Vagina (tissue), 2 donors: ENCODE measurements around the gene TRIM59. TPM values are rescaled to one million over a fixed set of nuclear protein-coding genes. Genes with fewer than 3 reads are reported as not detected.

Source experiments
- DNase-seq, 2 donors: peaks; one replicate each; pipeline ENCODE4 v3.0.0-alpha.2; 2017; ENCODE audit errors: extremely low spot score in 2 of 2
- H3K27ac ChIP-seq: fragments of 200-600 bp; sonication (generic); one replicate; pipeline ENCODE4 v1.5.1; 2019
- H3K27me3 ChIP-seq: fragments of 200-600 bp; sonication (generic); one replicate; pipeline ENCODE4 v1.5.1; 2019
- H3K36me3 ChIP-seq, 2 donors: fragments of 200-600 bp; sonication (generic); one replicate each; pipeline ENCODE4 v1.5.1; 2017 to 2019
- H3K4me1 ChIP-seq: fragments of 200-600 bp; sonication (generic); one replicate; pipeline ENCODE4 v1.5.1; 2019
- H3K4me3 ChIP-seq, 2 donors: fragments of 200-600 bp; sonication (generic); 1 replicate in 1 of 2; 2 replicates in 1 of 2; pipeline ENCODE4 v1.5.1; 2016 to 2019
- H3K9me3 ChIP-seq: fragments of 200-600 bp; sonication (generic); one replicate; pipeline ENCODE4 v1.5.1; 2019
- CTCF ChIP-seq, 3 experiments: fragments of 450-650 bp in 2 of 3; fragments of 200-600 bp in 1 of 3; sonication (generic) in 1 of 3; IDR thresholded peaks; one replicate each; pipeline ENCODE4 v1.5.1; 2017 to 2019; ENCODE audit warnings: antibody characterized with exemption in 3 of 3, mild to moderate bottlenecking in 2 of 3, moderate library complexity in 2 of 3
- POLR2A ChIP-seq, 2 donors: fragments of 450-650 bp; IDR thresholded peaks; one replicate each; pipeline ENCODE4 v1.6.1; 2017; ENCODE audit warnings: antibody characterized with exemption in 2 of 2, mild to moderate bottlenecking in 2 of 2, moderate library complexity in 2 of 2
- POLR2AphosphoS5 ChIP-seq, 2 donors: sonication (generic); formaldehyde crosslinking; IDR thresholded peaks; one replicate each; pipeline ENCODE4 v1.9.0; 2017; ENCODE audit warnings: antibody characterized with exemption in 2 of 2, mild to moderate bottlenecking in 2 of 2, low read depth in 1 of 2; ENCODE audit not compliant: insufficient read depth in 1 of 2
- intact Hi-C: fragments of 100-400 bp; cut with DNase I; formaldehyde crosslinking; loops from one replicate; pipeline ENCODE4 v1.15.1; 2023
- total RNA-seq: library from RNA; depleted of rRNA; stranded (reverse); fragments of >200 nt; gene quantifications from one replicate; pipeline ENCODE4 v1.2.3, GENCODE V29; 2016

Gene TRIM59
- total RNA-seq, 1 donor from 2014 or later, result 6.1 TPM

GRCh38 chr3:160451602-160452001 lies 2.0 kb upstream of the TRIM59 start:
- TF ChIP-seq POLR2AphosphoS5 (IDR thresholded peaks at IDR 0.05; ENCODE audit: insufficient read depth in 1 of 2, low read depth in 1 of 2) (no peak), CTCF (IDR thresholded peaks at IDR 0.05) (no peak), POLR2A (IDR thresholded peaks at IDR 0.05) (no peak)
- no peaks in the 10 kb centered on the region for H3K36me3 ChIP-seq
- H3K4me1 ChIP-seq, result peaks cover 14% of the 10 kb centered on the region
- no peak overlapping the region for H3K27ac ChIP-seq
- no peak overlapping the region for H3K4me3 ChIP-seq
- H3K9me3 ChIP-seq, result no peaks in the 10 kb centered on the region
- intact Hi-C loops, result no loop called here
- no peak for DNase-seq
- no peaks in the 10 kb centered on the region for H3K27me3 ChIP-seq

GRCh38 chr3:160450846-160451245 lies 1.3 kb upstream of the TRIM59 start:
- intact Hi-C loops, result no loop called here

GRCh38 chr3:160448845-160449635 lies 546 bp downstream of the TRIM59 start:
- DNase-seq, result no peak
- Histone ChIP-seq H3K27ac (peak overlapping the region; percentile 51), H3K4me1 (peaks cover 14% of the 10 kb centered on the region), H3K9me3 (no peaks in the 10 kb centered on the region), H3K4me3 (peak overlapping the region; percentile 50 to 53), H3K36me3 (no peaks in the 10 kb centered on the region), H3K27me3 (no peaks in the 10 kb centered on the region)
- intact Hi-C loops, result no loop called here
- TF ChIP-seq POLR2A (IDR thresholded peaks at IDR 0.05) (no peak), POLR2AphosphoS5 (IDR thresholded peaks at IDR 0.05; ENCODE audit: insufficient read depth in 1 of 2, low read depth in 1 of 2) (no peak), CTCF (IDR thresholded peaks at IDR 0.05) (no peak)

More at GRCh38 chr3:160450846-160451245, 1.3 kb upstream of the TRIM59 start:
- no peak for TF ChIP-seq CTCF (IDR thresholded peaks at IDR 0.05)
- TF ChIP-seq POLR2A (IDR thresholded peaks at IDR 0.05), result no peak
- TF ChIP-seq POLR2AphosphoS5 (IDR thresholded peaks at IDR 0.05; ENCODE audit: insufficient read depth in 1 of 2, low read depth in 1 of 2), result no peak
- Histone ChIP-seq H3K36me3 (no peaks in the 10 kb centered on the region), H3K27ac (no peak overlapping the region), H3K4me3 (no peak overlapping the region), H3K9me3 (no peaks in the 10 kb centered on the region), H3K27me3 (no peaks in the 10 kb centered on the region), H3K4me1 (peaks cover 14% of the 10 kb centered on the region)
- no peak for DNase-seq

GRCh38 chr3:160447544-160447943 lies 2.0 kb downstream of the TRIM59 start:
- DNase-seq, result no peak
- Histone ChIP-seq H3K36me3 (no peaks in the 10 kb centered on the region), H3K27ac (no peak overlapping the region), H3K4me3 (no peak overlapping the region), H3K27me3 (no peaks in the 10 kb centered on the region), H3K4me1 (peaks cover 14% of the 10 kb centered on the region), H3K9me3 (no peaks in the 10 kb centered on the region)
- TF ChIP-seq POLR2A (IDR thresholded peaks at IDR 0.05) (no peak), POLR2AphosphoS5 (IDR thresholded peaks at IDR 0.05; ENCODE audit: insufficient read depth in 1 of 2, low read depth in 1 of 2) (no peak), CTCF (IDR thresholded peaks at IDR 0.05) (no peak)
- intact Hi-C loops, result no loop called here

- H3K27me3 ChIP-seq, result no peaks in the 10 kb centered on the region
- no peak for TF ChIP-seq CTCF (IDR thresholded peaks at IDR 0.05)
- no peak for TF ChIP-seq POLR2AphosphoS5 (IDR thresholded peaks at IDR 0.05; ENCODE audit: insufficient read depth in 1 of 2, low read depth in 1 of 2)
- no peak for TF ChIP-seq POLR2A (IDR thresholded peaks at IDR 0.05)
- DNase-seq, result no peak
Observed at GRCh38 chr3:160446522-160447056, 3.0 kb downstream of the TRIM59 start.

More at GRCh38 chr3:160446522-160447056, 3.0 kb downstream of the TRIM59 start:
- no peak overlapping the region for H3K27ac ChIP-seq
- H3K9me3 ChIP-seq, result no peaks in the 10 kb centered on the region
- no peaks in the 10 kb centered on the region for H3K36me3 ChIP-seq
- H3K4me3 ChIP-seq, result no peak overlapping the region
- peaks cover 14% of the 10 kb centered on the region for H3K4me1 ChIP-seq
- intact Hi-C loops, result no loop called here
